Stimulated activated CD8-positive, alpha-beta memory T cell treated with anti-CD3 and anti-CD28 coated beads, Interleukin-15, amount 100 ng/mL, for 48 hours (primary cell): ENCODE results near the gene ATP2A1.
"Not testable (repeated sequence)": the region's sequence is repeated elsewhere in the genome, so short reads cannot be mapped to it uniquely, and the experiment has no call there.

ENCODE experiments used
- DNase-seq, 2 donors: peaks; one replicate each; pipeline ENCODE4 v3.0.0-alpha.2; 2020; ENCODE audit warnings: low read depth in 2 of 2

The ATP2A1 gene

GRCh38 chr16:28935924-28936783 lies 57.9 kb downstream of the ATP2A1 start:
- DNase-seq: peak; percentile 75 to 84

GRCh38 chr16:28936784-28937155 lies 58.5 kb downstream of the ATP2A1 start:
- DNase-seq: no peak

- no peak for DNase-seq
Measured at GRCh38 chr16:28937222-28937876, 59.1 kb downstream of the ATP2A1 start.

GRCh38 chr16:28938721-28939120 lies 60.4 kb downstream of the ATP2A1 start:
- DNase-seq: no peak

- not testable (repeated sequence) for DNase-seq
Measured at GRCh38 chr16:28939825-28940224, 61.5 kb downstream of the ATP2A1 start.

- DNase-seq: no peak
Measured at GRCh38 chr16:28943281-28943680, 65.0 kb downstream of the ATP2A1 start.

GRCh38 chr16:28946681-28947080 lies 68.4 kb downstream of the ATP2A1 start:
- DNase-seq: no peak

- DNase-seq: peak; percentile 98 to 99
Measured at GRCh38 chr16:28950648-28951409, 72.5 kb downstream of the ATP2A1 start, which contains the start of gene NFATC2IP. NFATC2IP (plus strand) TSS chr16:28950937; CDS start chr16:28951012, 75 bp downstream.

GRCh38 chr16:28951410-28951943 lies 73.2 kb downstream of the ATP2A1 start:
- DNase-seq: no peak
